ENCODE results near the gene IMPG2. TPM values are rescaled to one million over a fixed set of nuclear protein-coding genes. Genes with fewer than 3 reads are reported as not detected.

The IMPG2 gene
- total RNA-seq: 0.65 and 0.73 TPM in 2 replicates

DNA sequence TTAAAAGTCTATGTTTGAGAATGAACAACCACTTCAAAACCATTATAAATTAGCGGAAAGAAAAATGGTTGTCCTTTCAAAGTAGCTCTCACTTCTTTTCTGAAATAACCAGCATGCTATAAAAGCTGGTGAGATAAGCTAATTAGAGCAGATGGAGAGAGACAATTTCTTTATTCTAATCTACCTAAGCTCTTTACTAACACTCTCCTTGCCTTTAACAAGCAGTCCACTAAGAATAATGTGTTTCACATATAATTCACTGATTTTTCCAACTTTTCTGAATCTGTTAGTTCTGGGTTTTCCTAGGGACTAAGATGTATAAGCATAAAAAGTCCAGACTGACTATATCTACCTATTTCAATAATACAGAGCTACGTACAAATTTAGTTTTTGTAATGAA is at the start of gene IMPG2:
IMPG2 (minus strand) TSS at position 101 of the 400 bp plus-strand sequence. CDS start 203 bp downstream, outside the sequence.

Other genes starting within 250 kb of the IMPG2 start
- gene SENP7, start 192.6 kb upstream of the IMPG2 start, total RNA-seq: 18.3 and 18.8 TPM in 2 replicates
- 21.0 and 21.6 TPM in 2 replicates for gene TRMT10C, start 241.3 kb upstream of the IMPG2 start, total RNA-seq